NK-92 treated with Interleukin-12 subunit alpha and Interleukin-12 subunit beta, amount 100 ng/mL, for 24 hours (cell line): ENCODE data around the gene MTMR10.

ENCODE experiments used
- DNase-seq: peaks from one replicate; lab custom pipeline; 2025; lab: John Stamatoyannopoulos, UW

The MTMR10 gene

GRCh38 chr15:30991255-30992235, at the start of gene MTMR10:
Gene MTMR10 (minus strand): TSS chr15:30991628. CDS start chr15:30991506, 122 bp downstream.
- DNase-seq, result peak; percentile 76

GRCh38 chr15:31040611-31041010, 49.2 kb upstream of the MTMR10 start:
- no peak for DNase-seq

- DNase-seq, result no peak
Observed at GRCh38 chr15:31039961-31040360, 48.5 kb upstream of the MTMR10 start.

GRCh38 chr15:31037731-31038477, 46.5 kb upstream of the MTMR10 start:
- DNase-seq, result no peak

- DNase-seq, result no peak
Observed at GRCh38 chr15:31036783-31037182, 45.4 kb upstream of the MTMR10 start.

GRCh38 chr15:31035610-31036009, 44.2 kb upstream of the MTMR10 start:
- DNase-seq, result no peak

GRCh38 chr15:31034152-31034551, 42.7 kb upstream of the MTMR10 start:
- DNase-seq, result no peak

GRCh38 chr15:31032961-31033371, 41.5 kb upstream of the MTMR10 start:
- no peak for DNase-seq

- DNase-seq, result no peak
Observed at GRCh38 chr15:31031471-31032067, 40.1 kb upstream of the MTMR10 start.

GRCh38 chr15:31027910-31028578, 36.6 kb upstream of the MTMR10 start:
- DNase-seq, result no peak

GRCh38 chr15:31025996-31026395, 34.6 kb upstream of the MTMR10 start:
- no peak for DNase-seq

- no peak for DNase-seq
Observed at GRCh38 chr15:31024979-31025378, 33.6 kb upstream of the MTMR10 start.

- no peak for DNase-seq
Observed at GRCh38 chr15:31024330-31024729, 32.9 kb upstream of the MTMR10 start.

GRCh38 chr15:31023841-31024240, 32.4 kb upstream of the MTMR10 start:
- no peak for DNase-seq

GRCh38 chr15:31021067-31021665, 29.7 kb upstream of the MTMR10 start:
- DNase-seq, result no peak

- no peak for DNase-seq
Observed at GRCh38 chr15:31020542-31020941, 29.1 kb upstream of the MTMR10 start.

- DNase-seq, result no peak
Observed at GRCh38 chr15:31019986-31020385, 28.6 kb upstream of the MTMR10 start.

- DNase-seq, result no peak
Observed at GRCh38 chr15:31017311-31017710, 25.9 kb upstream of the MTMR10 start.

- no peak for DNase-seq
Observed at GRCh38 chr15:31016446-31016915, 25.1 kb upstream of the MTMR10 start.

GRCh38 chr15:31014608-31014925, 23.1 kb upstream of the MTMR10 start:
- no peak for DNase-seq

- DNase-seq, result no peak
Observed at GRCh38 chr15:31013863-31014607, 22.6 kb upstream of the MTMR10 start.
